DMS 273 (cell line): ENCODE results near the gene MSL3B.

Experiments used
- DNase-seq: peaks from one replicate; lab custom pipeline; 2025; ENCODE audit not compliant: unreplicated experiment; lab: John Stamatoyannopoulos, UW

MSL3B gene

DNA sequence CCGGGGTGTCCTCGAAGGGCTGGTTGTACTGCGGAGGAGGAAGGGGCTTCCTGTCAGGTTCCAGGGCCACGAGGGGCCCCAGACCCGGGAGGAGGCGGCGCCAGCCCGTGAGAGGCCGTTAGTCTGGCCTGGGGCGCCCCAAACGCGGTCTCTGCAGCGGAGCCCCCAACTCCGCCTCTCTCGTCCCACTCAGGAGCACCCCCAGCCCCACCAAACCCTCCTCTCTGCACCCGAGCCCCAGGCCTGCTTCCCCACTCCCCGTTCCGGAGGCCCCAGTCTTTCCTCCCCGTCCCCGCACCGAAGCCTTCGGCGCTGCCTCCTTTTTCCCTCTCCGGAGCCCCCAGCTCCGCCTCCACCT, 14.3 kb downstream of the MSL3B start:
- peak; percentile 44 for DNase-seq

DNA sequence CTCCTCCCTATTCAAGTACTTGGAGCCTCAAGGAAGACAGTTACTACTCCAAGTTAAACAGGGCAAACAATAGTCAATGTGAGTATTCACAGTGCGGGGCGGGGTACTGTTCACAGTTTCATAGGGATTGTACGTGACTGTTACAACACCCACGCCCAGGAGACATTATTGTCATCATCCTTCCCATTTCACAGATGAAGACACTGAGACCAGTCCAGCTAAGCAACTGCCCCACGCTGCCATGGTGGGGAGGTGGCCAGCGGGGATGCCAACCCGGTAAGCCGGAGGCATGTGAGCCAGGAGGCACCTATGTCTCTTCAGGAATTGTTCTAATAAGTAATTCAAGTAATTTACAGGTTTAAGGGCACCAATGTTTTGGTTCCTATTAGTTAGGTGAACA, 14.8 kb downstream of the MSL3B start:
- DNase-seq = no peak

- DNase-seq = no peak
Measured at GRCh38 chr2:233852056-233852455, 16.1 kb downstream of the MSL3B start.

DNA sequence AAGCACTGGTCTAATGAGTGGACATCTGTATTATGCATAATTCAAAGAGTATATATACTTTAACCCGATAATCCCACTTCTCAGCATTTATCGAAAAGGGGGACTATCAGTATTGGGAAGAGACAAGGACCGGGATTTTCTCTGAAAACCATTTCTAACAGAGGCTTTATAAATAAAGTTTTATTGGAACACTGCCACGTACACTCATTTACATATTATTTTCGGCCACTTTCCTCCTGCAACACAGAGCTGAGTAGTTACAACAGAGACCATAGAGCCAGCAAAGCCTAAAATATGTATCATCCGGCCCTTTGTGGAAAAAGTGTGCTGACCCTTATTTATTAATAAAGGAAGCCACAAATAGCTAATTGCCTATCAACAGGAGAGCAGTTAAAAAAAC, 17.0 kb downstream of the MSL3B start:
- no peak for DNase-seq

GRCh38 chr2:233850745-233851144, 17.4 kb downstream of the MSL3B start:
- DNase-seq = no peak

DNA sequence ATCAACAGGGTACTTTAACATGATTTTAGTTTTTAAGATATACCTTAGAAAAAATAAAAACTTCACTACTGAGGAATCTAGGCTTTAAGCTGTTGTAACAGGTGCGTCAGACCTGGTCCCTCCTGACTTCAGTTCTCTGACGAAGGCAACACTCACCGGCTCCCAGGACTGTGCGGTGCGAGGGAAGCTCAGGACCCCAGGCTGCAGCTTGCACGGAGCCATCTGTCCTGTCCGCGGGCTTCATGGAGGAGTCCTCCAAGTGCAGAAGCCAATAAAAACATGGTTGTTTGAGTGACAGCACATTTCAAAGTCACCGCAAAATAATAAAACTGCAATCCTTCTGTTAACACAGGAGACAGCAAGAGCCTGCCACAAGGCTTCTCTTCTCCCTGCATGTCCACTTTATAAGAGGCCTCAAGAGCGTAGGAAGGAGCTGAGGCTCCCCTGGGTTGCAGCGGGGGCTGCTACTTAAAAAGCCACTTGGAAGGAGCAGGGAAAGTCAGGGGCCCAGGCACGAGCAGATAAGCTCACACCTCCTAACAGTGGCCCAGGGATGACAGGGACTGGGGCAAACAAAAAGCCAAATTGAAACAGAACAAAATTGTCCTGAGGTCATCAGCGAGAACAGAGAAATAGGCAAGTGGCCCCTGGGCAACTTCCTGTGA, 18.4 kb downstream of the MSL3B start:
- no peak for DNase-seq

DNA sequence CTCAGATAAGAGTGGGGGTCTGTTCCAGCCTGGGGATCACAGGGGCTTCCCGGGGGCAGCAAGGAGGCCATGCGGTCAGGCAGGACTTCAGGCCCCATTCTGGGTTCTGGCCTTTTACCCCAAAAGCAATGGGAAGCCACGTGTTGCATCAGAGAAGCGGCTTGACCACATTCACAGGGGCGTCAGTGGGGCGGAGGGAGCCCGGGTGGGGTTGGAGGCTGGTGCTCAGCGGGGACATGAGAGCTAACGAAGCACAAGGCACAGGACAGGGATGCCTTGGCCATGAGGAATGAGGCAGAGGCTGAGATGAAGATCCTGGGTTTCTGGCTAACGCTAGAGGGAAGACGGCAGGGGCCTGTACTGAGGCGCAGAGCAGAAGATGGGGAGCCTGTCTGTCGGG, 19.9 kb downstream of the MSL3B start:
- DNase-seq = no peak

- DNase-seq = no peak
Measured at GRCh38 chr2:233847248-233847898, 20.8 kb downstream of the MSL3B start.

GRCh38 chr2:233846387-233847247, 21.6 kb downstream of the MSL3B start:
- no peak for DNase-seq

DNA sequence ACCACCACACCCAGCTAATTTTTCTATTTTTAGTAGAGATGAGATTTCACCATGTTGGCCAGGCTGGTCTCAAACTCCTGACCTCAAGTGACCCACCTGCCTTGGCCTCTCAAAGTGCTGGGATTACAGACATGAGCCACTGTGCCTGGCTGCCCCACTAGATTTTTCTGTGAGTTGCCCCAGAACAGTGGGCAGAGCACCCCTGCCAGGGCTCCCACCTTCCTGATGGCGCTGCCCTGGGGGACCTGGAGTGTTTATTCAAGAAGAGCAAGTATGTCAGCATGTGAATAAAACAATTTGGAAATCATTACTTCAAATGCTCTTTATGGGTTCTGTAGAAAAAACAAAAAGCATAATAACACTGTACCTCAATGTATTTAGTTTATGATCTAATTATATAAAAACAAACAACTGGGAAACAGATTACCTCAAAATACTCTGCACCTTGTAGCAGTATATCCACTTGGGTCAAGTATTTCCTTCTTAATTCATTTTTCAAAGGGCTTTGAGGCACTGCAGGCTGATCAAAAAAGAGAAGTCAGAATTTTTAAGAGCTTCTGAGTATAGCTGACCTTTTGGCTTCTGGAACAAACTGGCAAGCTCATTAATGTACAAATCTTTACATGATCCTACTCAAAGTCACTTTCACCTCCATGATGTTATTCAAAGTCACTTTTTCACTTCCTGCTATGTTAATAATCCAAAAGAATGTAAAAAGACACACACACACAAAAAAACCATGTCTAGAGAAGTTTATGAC, 22.7 kb downstream of the MSL3B start:
- DNase-seq = no peak

- DNase-seq = no peak
Measured at GRCh38 chr2:233844836-233845235, 23.4 kb downstream of the MSL3B start.

DNA sequence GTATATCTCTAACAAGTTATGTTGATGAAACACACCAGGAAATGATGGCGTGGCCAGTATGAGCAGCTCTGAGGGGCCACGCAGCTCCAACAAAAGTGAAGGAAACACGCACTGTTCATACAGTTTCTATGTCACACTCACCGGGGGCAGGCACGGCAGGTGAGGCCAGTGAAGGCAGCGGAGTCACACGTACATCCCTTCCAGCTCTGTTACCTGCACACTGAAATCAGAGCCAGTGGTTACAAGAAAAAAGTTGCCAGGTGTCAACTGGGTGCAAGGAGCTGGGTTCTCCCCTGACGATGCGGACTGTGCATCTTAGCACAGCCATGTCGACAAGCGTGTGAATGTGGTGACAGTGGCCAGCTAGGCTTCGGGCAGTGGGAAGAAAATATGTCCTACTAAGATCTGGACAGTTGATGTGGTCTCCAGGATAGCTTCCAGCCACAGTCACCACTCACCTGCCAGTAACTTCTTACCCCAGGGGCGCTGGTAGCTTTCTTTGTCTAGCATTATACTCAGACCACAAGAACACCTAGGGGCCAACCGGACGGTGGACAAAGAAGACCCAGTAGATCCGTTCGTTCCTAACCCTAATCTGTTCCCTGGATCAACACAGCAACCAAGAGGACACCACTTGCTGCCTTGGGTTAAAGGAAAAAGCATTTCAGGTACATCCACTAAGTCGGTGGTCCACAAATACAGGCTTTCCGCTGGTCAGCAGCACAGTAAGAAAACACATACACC, 23.9 kb downstream of the MSL3B start:
- DNase-seq = no peak

GRCh38 chr2:233841183-233841582, 27.0 kb downstream of the MSL3B start:
- DNase-seq = no peak

DNA sequence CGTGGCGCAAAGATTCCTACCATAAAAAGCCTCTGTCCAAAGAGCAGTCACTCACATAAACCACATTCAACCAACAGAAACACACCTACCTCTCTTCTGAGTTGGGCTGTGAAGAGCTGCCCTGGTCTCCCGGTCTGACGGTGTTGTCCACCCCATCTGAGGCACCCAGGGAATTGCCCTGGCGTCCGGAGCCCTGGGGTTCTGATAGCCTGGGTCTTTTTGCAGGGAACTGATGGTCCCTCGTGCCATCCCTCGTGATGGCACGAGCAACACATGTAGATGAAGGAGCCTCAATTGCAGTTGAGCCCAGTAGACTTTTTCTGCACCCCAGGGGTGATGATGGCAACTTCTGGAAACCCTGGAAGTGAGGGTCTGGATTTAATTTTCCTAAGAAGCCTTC, 27.7 kb downstream of the MSL3B start:
- DNase-seq = no peak

- no peak for DNase-seq
Measured at GRCh38 chr2:233839447-233839820, 28.8 kb downstream of the MSL3B start.

DNA sequence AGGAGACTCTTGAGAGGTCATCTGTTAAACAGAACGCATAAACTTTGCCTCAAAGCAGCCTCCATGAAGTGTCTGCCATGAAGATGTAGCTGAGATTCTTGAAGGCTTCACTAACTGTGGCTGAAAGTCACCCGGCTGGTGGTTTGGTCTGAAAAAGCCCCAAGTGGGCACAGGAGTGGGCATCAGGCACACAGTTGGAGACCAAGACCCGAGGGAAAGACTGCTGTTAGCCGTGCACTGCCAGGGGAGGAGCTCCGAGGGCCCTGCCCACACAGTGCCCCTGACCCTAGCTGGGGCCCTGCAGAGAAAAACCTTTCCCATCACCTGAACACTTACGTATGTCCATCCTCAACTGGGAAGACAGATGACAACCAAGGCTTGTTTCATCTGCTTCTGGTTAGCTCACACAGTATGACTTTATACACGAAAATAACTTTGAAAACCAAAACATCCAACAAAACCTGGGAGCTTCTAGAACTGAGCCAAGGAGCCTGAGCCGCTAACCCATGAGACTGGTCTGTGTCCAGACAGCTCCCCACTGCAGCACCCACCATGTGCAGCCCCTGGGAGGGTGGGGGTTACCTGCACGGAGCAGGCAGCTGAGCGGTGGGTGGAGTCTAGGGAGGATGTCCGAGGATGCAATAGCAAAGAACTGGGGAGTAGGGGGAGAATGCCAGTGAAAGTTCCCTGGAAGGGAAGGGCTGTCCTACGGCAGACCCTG, 29.3 kb downstream of the MSL3B start:
- no peak for DNase-seq

- DNase-seq = no peak
Measured at GRCh38 chr2:233838251-233838650, 29.9 kb downstream of the MSL3B start.

DNA sequence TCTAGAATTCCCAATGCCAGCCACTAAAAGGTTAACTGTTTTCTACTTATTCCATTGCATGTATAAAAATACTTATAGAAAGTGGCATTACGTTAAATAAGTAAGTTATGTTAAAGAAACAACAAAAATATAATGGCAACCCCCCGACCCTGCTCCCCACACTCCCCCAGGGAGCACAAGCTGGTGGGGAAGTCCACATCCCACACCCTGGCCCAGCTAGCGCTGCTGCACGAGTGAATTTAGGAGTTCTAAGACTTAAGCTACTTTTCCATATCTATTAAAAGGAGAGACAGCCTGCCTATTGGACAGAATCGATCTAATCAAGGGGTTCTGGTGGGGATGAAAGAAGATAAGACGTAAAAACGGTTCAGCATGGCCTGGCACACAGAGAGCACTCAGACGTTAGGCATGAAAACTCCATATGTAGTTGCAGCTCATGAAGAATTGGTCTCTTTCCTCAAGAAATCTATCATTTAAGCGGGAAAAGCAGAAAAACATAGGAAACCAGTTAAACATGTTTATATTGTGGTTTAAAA, 30.4 kb downstream of the MSL3B start:
- DNase-seq = no peak

- no peak for DNase-seq
Measured at GRCh38 chr2:233836359-233836758, 31.8 kb downstream of the MSL3B start.
